GM19395 (cell line): Measurements from ENCODE around the gene FAM107B.

Experiments
- ATAC-seq: cut with Tn5 transposase; IDR thresholded peaks from one replicate; pipeline ENCODE4 v1.9.1; 2021; ENCODE audit warnings: mild to moderate bottlenecking, moderate library complexity; ENCODE audit not compliant: unreplicated experiment

Gene FAM107B

GRCh38 chr10:14585287-14586193, 189.2 kb downstream of the FAM107B start:
- ATAC-seq: no peak

- no peak for ATAC-seq
These were observed 190.0 kb downstream of the FAM107B start for GRCh38 chr10:14584661-14585060.

- ATAC-seq: no peak
These were observed 190.7 kb downstream of the FAM107B start for GRCh38 chr10:14583967-14584366.

- no peak for ATAC-seq
These were observed 191.4 kb downstream of the FAM107B start for GRCh38 chr10:14583252-14583651.

GRCh38 chr10:14581553-14582321, 193.0 kb downstream of the FAM107B start:
- no peak for ATAC-seq

- ATAC-seq: no peak
These were observed 193.9 kb downstream of the FAM107B start for GRCh38 chr10:14580671-14581332.

GRCh38 chr10:14579405-14579804, 195.3 kb downstream of the FAM107B start:
- ATAC-seq: no peak

- no peak for ATAC-seq
These were observed 196.4 kb downstream of the FAM107B start for GRCh38 chr10:14578060-14578952.

GRCh38 chr10:14574885-14575284, 199.8 kb downstream of the FAM107B start:
- no peak for ATAC-seq

GRCh38 chr10:14574291-14574690, 200.4 kb downstream of the FAM107B start:
- no peak for ATAC-seq

- no peak for ATAC-seq
These were observed 200.9 kb downstream of the FAM107B start for GRCh38 chr10:14573666-14574261.

GRCh38 chr10:14572811-14573210, 201.9 kb downstream of the FAM107B start:
- ATAC-seq: no peak

GRCh38 chr10:14571866-14572507, 202.7 kb downstream of the FAM107B start:
- peak; percentile 90 for ATAC-seq

GRCh38 chr10:14570800-14571199, 203.9 kb downstream of the FAM107B start:
- no peak for ATAC-seq

- ATAC-seq: no peak
These were observed 205.2 kb downstream of the FAM107B start for GRCh38 chr10:14569274-14570060.

GRCh38 chr10:14567421-14567820, 207.3 kb downstream of the FAM107B start:
- ATAC-seq: no peak

- no peak for ATAC-seq
These were observed 208.2 kb downstream of the FAM107B start for GRCh38 chr10:14566498-14566897.

- no peak for ATAC-seq
These were observed 209.5 kb downstream of the FAM107B start for GRCh38 chr10:14565199-14565598.

- ATAC-seq: peak; percentile 60
These were observed 210.4 kb downstream of the FAM107B start for GRCh38 chr10:14564268-14564744.
